GM12891 (cell line): ENCODE measurements around the gene TPSAB1.

Experiments
- POLR2A ChIP-seq: IDR thresholded peaks from 2 replicates; pipeline ENCODE4 v1.6.1; 2011; ENCODE audit warnings: low read depth, low read length, control low read depth
- POLR2AphosphoS5 ChIP-seq: IDR thresholded peaks from 2 replicates; pipeline ENCODE4 v1.6.1; 2011; ENCODE audit warnings: low read depth, low read length, control low read depth
- TAF1 ChIP-seq: IDR thresholded peaks from 2 replicates; pipeline ENCODE4 v1.6.1; 2011; ENCODE audit warnings: low read depth, low read length, control low read depth

DNA sequence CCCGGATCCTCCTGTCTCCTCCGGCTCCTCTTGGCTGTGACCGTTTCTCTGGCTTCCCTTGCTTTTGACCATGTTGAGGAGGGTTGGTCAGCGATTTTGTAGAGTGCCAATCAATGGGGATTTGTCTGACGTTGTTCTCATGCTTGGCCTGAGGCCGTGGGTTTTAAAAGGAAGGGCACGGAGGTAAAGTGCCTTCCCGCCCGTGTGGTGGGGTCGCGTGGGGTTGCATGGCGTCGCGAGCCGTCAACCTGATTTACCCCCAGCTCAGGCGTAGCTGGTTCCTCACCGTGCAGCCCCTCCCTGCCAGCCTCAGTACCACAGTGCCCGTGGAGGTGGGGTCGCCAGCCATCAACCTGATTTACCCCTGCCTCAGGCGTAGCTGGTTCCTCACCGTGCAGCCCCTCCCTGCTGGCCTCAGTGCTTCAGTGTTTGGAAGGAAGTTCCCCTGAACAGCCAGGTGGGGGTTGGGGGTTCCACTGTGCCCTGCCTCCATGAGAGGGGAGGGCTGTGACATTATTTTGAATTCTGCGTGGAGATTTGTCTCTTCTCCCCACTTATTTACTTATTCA, 5.0 kb downstream of the TPSAB1 start:
- no peak for TF ChIP-seq POLR2A
- no peak for TF ChIP-seq TAF1
- no peak for TF ChIP-seq POLR2AphosphoS5
